ENCODE data around the gene CFAP58. TPM values are rescaled to one million over a fixed set of nuclear protein-coding genes. Genes with fewer than 3 reads are reported as not detected.
A peak's percentile ranks its signal among the peaks of the same experiment; 100 is the strongest.

Gene CFAP58
- total RNA-seq, 1 donor from 2014 or later = 2.2 TPM

DNA sequence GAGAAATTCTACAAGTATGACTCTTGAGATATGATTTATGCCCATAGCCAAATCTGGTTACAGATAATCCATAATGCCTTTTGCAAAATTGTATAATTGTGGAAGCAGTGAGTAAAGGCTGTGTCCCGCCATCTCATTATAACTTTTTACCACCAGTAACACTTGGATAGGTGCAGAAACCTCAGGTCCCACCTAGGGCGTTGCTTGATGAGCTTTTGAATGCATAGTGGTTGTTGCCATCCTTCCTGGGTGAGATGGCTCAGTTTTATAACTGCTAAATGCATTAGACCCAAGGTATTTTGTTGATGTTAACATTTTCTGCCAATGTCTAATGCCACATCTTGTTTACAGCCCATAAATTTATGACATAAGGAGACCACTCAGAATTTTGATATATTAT is 42.9 kb downstream of the CFAP58 start:
- DNase-seq (no peak), ATAC-seq (ENCODE audit: poor library complexity) (no peak)
- intact Hi-C loops (cut with DNase I) = no loop called here

DNA sequence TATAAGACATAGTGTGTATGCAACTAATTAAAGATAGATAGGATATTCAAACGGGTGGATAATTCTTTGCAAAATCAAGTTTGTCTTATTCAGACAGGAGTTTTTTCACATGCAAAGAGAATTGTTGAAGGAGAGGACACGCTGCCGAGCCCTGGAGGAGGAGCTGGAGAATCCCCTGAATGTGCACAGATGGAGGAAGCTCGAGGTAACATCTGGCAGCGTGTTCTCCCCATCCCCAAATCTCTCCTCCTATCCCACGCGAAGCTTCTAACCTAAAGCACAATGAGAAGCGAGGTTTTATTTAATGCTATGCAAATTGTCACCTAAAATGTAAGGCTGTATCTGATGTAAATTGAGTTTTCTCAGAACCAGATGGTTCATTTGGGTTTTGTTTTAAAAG is 50.0 kb downstream of the CFAP58 start:
- intact Hi-C loops (cut with DNase I) = no loop called here
- no peak for DNase-seq
- no peak for ATAC-seq (ENCODE audit: poor library complexity)

DNA sequence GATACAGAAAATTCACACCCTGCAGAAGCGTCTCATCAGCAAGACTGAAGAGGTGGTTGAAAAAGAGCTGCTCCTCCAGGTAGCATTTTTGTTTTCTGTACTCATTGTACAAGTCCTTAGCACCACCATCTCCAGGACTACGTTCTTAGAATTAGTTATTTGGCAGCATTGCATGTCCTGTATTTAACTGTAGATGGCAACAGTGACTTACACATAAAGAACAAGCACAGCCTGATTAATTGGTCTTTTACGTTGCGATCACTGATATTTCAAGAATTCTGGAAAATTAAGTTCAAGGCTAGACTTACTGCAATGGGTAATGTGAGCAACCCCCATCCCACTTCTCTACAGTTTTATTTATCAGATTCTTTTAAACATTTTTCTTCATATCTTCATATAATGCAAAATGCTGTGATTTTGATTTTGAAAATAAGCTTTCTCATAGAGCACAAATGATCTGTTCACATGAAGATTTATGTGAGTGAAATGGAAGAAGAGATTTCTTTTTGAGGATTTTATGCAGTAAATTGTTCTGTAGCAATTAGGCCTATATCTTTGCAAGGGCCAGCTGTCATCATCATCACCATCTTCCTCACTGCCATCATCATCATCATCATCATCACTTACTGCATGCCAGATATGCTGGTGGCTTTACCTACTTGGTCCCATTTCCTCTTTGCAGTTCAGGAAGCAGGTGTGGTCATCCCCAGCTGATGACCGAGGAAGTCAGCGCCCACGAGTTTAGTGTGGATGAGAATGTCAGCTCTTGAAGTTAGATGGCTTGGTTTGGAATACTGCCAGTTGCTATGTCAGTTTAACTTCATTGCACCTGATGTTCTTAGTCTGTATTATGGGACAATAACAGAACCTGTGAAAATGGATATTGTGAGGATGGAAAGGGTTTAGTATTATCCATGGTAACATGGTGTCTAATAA is 53.4 kb downstream of the CFAP58 start:
- peak; percentile 51 for ATAC-seq (ENCODE audit: poor library complexity)
- DNase-seq = no peak
- intact Hi-C loops (cut with DNase I) = loop anchor here (5.0 kb wide), 1 partner anchor 210 kb away; no protein-coding TSS in a partner anchor

DNA sequence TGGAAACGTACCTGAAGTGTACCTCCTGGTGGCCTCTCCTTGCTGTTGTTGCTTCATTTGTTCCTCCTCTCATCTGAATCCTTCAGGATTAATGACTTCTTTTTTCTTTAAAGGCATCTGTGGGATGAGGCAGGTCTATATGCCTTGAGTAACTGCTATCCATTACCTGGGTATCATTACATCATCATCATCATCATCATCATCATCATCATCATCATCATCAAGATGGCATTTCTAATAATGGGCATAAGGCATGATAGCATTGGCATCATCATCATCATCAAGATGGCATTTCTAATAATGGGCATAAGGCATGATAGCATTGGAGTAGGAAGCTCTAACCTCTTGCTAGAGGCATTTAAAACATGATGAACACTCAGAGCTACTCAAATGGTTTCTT is 59.9 kb downstream of the CFAP58 start:
- intact Hi-C loops (cut with DNase I) = no loop called here

DNA sequence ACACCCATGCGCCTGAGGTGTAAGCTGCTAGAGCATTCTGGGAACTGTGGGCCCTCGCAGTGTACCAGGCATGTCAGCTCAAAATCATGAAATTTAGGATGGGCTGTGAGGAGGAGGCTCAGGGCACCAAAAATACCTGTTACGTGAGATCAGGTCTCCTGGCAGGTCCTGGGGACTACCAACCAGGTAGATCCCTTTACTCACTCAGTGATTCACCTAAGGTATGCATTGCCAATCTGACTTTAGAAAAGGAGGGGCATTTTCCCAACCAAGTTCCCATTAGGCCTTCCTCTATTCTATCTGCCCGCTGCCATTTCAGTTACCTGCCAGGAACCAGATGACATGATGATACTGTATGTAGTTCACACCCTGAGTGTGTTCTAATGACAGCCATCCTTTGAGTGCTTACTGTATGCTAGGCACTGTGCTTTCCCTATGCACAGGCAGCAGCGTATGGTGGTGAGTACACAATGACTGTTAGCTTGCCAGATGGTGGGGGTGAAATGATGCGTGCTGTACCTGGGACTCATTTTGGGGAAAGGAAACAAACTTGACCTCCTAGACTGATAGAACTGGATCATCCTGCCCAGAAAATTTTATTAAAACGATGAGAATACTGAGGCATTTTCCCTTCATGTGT is 62.0 kb downstream of the CFAP58 start:
- intact Hi-C loops (cut with DNase I) = no loop called here
- ATAC-seq (ENCODE audit: poor library complexity) = no peak
- no peak for DNase-seq

More for the DNA sequence above, 59.9 kb downstream of the CFAP58 start:
- DNase-seq (no peak), ATAC-seq (ENCODE audit: poor library complexity) (no peak)

DNA sequence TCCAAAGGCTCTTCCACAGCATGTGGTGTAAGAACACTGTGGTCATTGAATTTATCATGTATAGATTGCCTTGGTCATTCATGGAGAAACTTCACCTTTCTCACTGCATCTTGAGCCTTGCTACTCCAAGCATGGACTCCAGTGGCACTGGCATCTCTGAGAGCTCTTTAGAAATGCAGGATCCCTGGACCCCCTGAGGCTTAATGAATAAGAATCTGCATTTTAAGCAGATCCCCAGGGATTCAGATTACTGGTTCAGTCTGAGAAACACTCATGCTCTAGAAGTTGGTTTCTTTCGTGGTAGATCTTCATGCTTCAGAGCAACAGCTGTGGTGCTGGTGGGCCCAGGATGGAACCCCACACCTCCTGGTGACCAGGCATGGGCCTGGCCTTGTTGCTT is 63.2 kb downstream of the CFAP58 start:
- DNase-seq (no peak), ATAC-seq (ENCODE audit: poor library complexity) (no peak)
- intact Hi-C loops (cut with DNase I) = no loop called here

DNA sequence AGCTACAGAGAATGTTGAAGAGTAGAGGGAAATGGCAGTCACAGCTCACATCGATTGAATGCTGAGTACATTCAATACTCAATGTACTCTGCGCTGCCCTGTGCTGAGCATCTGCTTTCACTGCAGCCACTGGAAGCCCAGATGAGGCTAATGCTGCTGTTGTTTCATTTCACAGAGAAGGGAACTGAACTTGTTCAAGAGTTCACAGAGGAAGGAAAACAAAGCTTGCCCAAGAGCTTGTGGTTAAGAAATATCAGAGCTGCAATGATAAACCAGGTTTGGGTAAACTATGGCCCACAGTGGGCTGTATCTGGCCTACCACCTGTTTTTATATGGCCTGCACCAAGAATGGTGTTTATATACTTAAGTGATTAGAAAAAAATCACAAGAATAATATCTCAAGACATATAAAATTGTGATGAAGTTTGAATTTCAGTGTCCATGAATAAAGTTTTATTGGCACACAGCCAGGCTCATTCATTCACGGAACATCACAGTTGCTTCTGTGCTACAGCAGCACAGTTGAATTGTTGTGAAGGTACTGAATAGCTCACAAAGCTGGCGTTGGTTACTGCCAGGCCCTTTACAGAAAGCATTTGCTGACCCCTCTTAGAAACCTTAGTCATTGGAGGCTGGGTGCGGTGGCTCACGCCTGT is 64.1 kb downstream of the CFAP58 start:
- intact Hi-C loops (cut with DNase I) = no loop called here
- no peak for ATAC-seq (ENCODE audit: poor library complexity)

DNA sequence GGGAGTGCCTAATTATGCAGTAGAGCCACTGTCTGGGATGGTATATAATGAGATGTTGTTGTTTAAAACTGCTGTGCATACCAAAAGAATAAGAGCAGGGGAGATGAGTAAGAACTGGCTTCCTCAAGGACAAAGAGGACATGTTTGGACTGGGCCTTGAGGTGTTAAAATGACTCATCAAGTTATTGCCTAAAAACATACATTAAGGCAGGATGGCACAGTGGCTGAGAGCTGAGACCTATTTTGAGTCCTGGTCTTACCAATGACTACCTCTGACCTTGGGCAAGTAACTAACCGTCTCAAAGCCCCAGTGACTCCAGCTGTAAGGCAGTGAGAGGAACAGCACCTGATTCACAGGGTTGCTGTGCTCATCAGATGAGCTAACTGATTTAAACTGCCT is 71.1 kb downstream of the CFAP58 start:
- DNase-seq (no peak), ATAC-seq (ENCODE audit: poor library complexity) (no peak)
- intact Hi-C loops (cut with DNase I) = no loop called here

More for the DNA sequence above, 64.1 kb downstream of the CFAP58 start:
- DNase-seq = no peak

DNA sequence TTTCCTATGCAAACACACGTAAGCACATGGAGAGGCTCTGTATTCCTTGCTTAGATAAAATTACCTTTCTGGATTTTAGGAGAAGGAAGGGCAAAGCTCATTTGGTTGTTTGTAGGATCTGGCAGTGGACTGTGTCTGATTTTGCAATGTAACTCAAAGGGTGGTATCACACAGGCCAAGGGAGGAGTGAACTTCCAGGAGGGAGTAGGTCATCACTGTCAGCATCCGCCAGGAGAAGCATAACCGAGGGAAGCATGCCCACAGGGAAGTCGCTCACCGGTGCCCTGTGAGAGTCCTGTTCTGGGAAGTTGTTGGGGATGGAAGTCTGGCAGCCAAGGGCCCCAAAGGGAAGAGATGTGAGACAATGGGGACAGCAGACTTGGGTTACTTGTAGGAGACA is 74.4 kb downstream of the CFAP58 start:
- intact Hi-C loops (cut with DNase I) = no loop called here
- ATAC-seq (ENCODE audit: poor library complexity) (no peak), DNase-seq (no peak)

DNA sequence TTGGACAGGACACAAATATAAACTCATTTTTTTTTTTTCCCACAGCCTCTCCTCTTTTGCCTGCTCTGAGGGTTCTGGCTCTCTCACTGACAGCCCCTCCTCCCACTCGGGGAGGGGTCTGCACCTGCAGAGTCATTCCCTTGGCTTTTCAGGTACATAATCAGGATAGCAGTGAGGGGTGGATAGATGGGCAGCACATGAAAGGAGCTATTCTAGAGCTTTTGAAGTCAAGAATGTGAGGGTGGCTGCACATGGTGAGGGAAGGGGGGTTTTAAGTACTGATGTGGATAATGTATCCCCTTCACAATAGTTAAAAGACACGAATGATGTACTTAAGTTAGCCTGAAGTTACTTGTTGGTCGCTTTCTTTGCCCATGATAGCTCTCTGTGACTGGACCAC is 76.2 kb downstream of the CFAP58 start:
- DNase-seq (no peak), ATAC-seq (ENCODE audit: poor library complexity) (no peak)
- intact Hi-C loops (cut with DNase I) = no loop called here

DNA sequence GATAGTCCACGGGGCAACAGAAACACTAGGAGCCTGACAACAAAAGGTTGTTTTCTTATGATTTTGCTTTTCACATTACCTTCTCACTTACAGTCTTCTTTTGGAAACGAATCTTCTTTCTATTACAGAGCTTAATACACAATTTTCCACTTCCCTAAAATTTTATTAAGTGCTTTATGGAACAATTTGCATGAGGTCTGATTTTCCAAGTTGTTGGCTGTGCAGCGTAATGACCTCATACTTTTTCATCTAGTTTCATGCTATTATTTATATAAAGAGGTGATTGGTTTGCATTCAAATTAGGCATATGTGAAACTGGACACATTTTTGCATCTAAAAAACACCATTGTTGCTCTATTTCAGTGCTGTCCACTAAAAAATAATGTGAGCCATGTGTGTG is 76.7 kb downstream of the CFAP58 start:
- ATAC-seq (ENCODE audit: poor library complexity) = no peak
- intact Hi-C loops (cut with DNase I) = no loop called here
- no peak for DNase-seq

DNA sequence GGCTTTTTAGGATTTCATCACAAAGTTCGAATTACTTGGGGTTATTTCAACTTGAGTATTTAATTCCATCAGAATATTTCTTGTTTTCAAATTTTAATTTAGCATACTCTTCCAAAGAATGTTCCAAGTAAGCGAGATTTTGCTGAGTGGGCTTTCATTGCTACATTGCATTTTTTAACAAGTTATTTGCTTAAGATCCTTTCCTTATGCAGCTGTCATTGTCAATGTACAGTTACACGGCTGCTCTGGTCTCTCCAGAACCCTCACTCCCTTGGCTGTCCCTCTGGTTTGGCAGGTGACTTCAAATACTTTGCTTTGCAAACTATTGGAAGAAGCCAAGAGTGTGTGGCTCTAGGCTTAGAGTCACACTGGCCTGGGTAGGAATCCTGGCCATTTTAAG is 80.0 kb downstream of the CFAP58 start:
- intact Hi-C loops (cut with DNase I) = no loop called here
- DNase-seq = no peak
- no peak for ATAC-seq (ENCODE audit: poor library complexity)

DNA sequence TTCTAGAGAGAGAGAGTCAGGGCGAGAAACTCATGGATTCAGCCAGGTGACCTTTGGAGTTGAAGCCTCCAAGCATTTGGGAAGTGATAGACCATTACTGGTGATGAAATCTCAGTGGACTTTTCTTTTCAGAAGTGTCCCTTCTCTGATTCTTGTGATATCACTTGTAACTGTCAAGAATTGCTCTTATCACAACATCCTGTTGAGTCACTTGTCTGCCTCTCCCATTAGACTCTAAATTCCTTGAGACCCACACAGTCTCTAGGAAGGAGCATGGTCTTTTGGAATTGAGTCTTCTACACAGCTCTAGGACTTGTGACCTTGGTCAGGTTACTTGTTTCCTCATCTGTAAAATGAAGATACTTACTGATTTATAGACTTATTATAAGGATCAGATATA is 81.0 kb downstream of the CFAP58 start:
- DNase-seq (no peak), ATAC-seq (ENCODE audit: poor library complexity) (no peak)
- intact Hi-C loops (cut with DNase I) = no loop called here

DNA sequence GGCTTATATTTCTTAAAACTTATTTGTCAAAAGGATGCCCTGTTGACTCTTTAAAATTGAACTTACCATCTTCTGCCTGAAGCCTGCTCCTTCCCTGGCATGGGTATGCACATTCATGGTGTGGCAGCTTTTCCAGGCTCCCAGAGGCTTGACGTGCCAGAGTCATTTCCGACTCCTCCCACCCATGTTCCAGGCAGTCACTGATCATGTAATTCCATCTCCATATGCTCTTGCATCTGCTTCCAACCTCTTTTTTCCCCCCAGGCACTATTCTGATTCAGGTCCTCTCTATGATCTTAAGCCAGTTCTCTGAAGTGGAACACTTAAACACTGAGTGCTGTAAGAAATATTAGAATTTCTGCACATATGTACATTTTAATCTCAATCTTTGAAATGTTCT is 82.2 kb downstream of the CFAP58 start:
- ATAC-seq (ENCODE audit: poor library complexity) (no peak), DNase-seq (no peak)
- intact Hi-C loops (cut with DNase I) = no loop called here

DNA sequence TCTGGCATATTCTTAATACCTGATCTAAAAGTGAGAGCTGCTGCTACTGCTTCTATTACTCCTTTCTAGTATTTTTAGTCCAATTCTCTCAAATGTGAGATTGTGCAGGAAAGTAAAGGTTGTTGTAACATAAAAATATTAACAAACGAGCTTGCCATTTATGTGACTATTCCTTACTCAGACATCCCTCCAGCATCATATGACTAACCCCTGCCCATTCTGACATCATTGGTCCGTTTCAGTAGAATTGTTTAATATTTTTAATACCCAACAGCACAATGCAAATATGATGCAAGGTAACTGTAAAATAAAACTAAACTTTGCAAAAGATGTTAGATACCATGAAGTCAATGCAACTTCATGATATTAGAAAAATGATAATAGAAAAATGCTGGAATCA is 83.6 kb downstream of the CFAP58 start:
- DNase-seq (no peak), ATAC-seq (ENCODE audit: poor library complexity) (no peak)
- intact Hi-C loops (cut with DNase I) = no loop called here

DNA sequence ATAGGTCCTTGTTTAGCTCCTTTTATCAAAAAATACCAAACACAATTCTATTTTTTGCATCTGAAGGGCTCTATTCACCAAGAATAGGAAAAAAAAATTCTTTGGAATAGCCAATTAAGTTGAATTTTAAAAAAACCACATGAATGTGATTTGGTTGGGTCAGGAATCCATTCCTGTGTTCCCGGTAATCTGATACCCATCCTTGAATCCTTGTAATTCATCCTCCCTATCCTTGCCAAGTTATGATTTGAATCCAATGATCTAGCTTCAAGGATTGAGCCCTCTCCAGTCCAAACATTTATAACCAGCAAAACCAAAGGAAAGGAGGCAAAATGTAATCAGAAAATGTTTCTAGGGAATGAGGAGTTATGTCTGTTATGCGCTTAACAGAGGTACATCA is 86.6 kb downstream of the CFAP58 start:
- DNase-seq (no peak), ATAC-seq (ENCODE audit: poor library complexity) (no peak)
- intact Hi-C loops (cut with DNase I) = no loop called here

DNA sequence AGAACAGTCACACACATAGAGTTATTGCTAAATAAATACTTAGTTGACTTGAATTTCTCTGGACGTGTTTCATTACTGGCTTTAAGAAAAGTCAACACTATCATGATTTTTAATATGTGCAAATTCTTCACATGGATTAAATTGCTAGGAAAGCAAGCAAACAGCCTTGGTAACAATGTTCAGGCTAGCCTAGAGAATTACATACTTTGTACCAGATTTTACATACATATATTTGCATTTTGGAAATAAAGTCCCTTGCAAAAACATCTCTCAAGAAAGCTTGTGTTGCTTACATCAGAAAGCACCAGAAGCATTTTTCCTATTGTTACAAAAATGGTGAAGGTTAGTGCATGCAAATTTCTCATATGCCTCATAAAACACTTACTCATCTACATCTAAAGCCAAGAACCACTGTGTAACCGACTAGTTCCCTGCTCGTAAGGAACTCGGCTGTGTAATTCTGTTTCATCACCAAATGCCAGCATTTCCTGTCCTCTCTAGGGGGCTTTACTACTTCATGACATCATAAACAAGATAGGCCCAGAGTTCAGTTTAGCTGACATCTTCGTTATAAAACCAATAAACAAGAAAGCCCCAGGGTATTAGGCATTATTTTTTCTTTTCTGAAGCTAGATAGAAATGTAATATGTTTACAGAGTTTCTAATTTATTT is 87.8 kb downstream of the CFAP58 start:
- intact Hi-C loops (cut with DNase I) = no loop called here
- no peak for ATAC-seq (ENCODE audit: poor library complexity)
- DNase-seq = no peak

DNA sequence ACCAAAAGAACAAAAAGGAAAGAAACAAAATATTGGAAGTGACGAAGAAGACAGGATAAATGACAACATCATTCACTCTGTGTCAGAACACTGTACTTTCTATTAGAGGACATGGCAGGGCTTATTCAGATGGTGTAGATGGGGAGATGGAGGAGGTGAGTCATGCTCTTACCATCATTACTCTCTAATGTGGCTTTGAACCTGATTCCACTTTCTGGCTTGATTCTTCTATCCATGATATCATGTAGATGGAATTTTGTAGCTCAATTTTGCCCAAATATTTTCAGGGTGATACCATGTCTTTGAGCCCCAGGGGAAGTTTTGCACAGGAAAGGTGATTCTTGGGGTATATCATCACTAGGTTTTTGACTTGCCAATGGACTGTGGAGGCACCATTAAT is 91.7 kb downstream of the CFAP58 start:
- ATAC-seq (ENCODE audit: poor library complexity) = no peak
- intact Hi-C loops (cut with DNase I) = no loop called here
- DNase-seq = no peak

DNA sequence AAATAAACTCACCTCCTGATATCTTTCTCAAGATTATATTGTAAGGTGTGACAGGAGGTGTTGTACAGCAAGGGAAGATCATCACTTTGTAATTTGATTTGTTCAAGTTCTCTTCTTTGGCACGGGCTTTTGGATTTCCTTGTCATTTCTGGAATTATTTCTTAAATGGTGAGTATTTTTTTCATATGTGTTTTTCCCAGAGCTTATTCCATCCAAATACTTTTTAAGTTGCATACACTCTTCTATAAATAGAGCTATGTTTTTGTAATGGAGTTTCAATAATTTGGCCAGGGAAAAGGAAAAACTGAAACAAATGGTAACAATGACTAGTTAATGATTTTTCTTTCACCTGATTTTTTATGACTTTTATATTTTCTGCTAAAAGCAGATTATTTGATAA is 92.5 kb downstream of the CFAP58 start:
- ATAC-seq (ENCODE audit: poor library complexity) (no peak), DNase-seq (no peak)
- intact Hi-C loops (cut with DNase I) = no loop called here

All from Right ventricle myocardium superior (tissue), 1 donor.